Upper lobe of right lung (tissue), 1 donor: ENCODE data around the gene PCLO. TPM values are rescaled to one million over a fixed set of nuclear protein-coding genes. Genes with fewer than 3 reads are reported as not detected.
"Not testable (repeated sequence)": the region's sequence is repeated elsewhere in the genome, so short reads cannot be mapped to it uniquely, and the experiment has no call there.

Experiments
- ATAC-seq: fragments of 200-7000 bp; cut with Tn5 transposase; one replicate; pipeline ENCODE4 v1.9.1; 2020; ENCODE audit warnings: mild to moderate bottlenecking, moderate library complexity
- DNase-seq: peaks from one replicate; pipeline ENCODE4 v3.0.0-alpha.2; 2020
- H3K27ac ChIP-seq: fragments of 200-600 bp; one replicate; pipeline ENCODE4 v1.8.0; 2022
- H3K27me3 ChIP-seq: fragments of 200-600 bp; one replicate; pipeline ENCODE4 v1.8.0; 2022; ENCODE audit warnings: mild to moderate bottlenecking
- H3K36me3 ChIP-seq: fragments of 200-600 bp; one replicate; pipeline ENCODE4 v1.8.0; 2022
- H3K4me1 ChIP-seq: fragments of 200-600 bp; one replicate; pipeline ENCODE4 v1.8.0; 2022
- H3K4me3 ChIP-seq: fragments of 200-600 bp; one replicate; pipeline ENCODE4 v1.8.0; 2022; ENCODE audit warnings: mild to moderate bottlenecking
- H3K9me3 ChIP-seq: fragments of 200-600 bp; one replicate; pipeline ENCODE4 v1.8.0; 2022
- intact Hi-C: fragments of 100-400 bp; cut with DNase I; formaldehyde crosslinking; loops from one replicate; pipeline ENCODE4 v1.11.0; 2022
- total RNA-seq: library from RNA; stranded (reverse); fragmentation: NEBNext Ultra II Directional; extraction: Animal tissue kit (Norgen Biotek cat#: 25700); gene quantifications from one replicate; pipeline ENCODE4 v1.2.1, GENCODE V29; 2021
- TF ChIP-seq, protein P1 (sequence below): fragments of 200-600 bp; IDR thresholded peaks from one replicate; pipeline ENCODE4 v1.8.0; 2022; ENCODE audit warnings: antibody characterized with exemption
- donor health status: DM: no; HTN: yes; CAD: no; lungs with severe emphysema.

The PCLO gene
- total RNA-seq, 1 donor from 2014 or later = 5.3 TPM

GRCh38 chr7:82723411-82723810, 439.3 kb downstream of the PCLO start:
- no peak for ATAC-seq
- intact Hi-C loops = no loop called here

DNA sequence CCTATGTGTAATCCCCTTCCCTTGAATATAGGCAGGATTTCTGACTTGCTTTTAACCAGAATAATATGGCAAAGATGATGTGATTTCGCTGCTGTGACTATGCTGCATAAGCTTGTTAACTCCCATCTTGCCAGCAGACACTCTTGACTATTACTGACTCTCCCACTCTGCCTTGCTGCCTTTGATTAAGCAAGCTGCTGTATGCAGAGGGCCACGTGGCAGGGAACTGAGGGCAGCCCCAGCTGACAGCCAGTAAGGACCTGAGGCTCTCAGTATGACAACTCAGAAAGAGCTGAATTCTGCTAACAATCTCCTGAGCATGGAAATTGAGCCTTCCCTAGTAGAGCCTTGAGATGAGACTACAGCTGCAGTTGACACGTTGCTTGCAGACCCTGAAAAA, 439.7 kb downstream of the PCLO start:
- DNase-seq (no peak), ATAC-seq (peak; percentile 46)
- intact Hi-C loops = no loop called here
- TF ChIP-seq, protein P1, sequence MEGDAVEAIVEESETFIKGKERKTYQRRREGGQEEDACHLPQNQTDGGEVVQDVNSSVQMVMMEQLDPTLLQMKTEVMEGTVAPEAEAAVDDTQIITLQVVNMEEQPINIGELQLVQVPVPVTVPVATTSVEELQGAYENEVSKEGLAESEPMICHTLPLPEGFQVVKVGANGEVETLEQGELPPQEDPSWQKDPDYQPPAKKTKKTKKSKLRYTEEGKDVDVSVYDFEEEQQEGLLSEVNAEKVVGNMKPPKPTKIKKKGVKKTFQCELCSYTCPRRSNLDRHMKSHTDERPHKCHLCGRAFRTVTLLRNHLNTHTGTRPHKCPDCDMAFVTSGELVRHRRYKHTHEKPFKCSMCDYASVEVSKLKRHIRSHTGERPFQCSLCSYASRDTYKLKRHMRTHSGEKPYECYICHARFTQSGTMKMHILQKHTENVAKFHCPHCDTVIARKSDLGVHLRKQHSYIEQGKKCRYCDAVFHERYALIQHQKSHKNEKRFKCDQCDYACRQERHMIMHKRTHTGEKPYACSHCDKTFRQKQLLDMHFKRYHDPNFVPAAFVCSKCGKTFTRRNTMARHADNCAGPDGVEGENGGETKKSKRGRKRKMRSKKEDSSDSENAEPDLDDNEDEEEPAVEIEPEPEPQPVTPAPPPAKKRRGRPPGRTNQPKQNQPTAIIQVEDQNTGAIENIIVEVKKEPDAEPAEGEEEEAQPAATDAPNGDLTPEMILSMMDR = no peak
- Histone ChIP-seq H3K36me3 (no peaks in the 10 kb centered on the region), H3K4me1 (no peaks in the 10 kb centered on the region), H3K9me3 (no peaks in the 10 kb centered on the region), H3K27me3 (no peaks in the 10 kb centered on the region), H3K4me3 (no peak overlapping the region), H3K27ac (no peak overlapping the region)

More at GRCh38 chr7:82723411-82723810, 439.3 kb downstream of the PCLO start:
- Histone ChIP-seq H3K27me3 (no peaks in the 10 kb centered on the region), H3K36me3 (no peaks in the 10 kb centered on the region), H3K4me1 (no peaks in the 10 kb centered on the region), H3K4me3 (no peak overlapping the region), H3K9me3 (no peaks in the 10 kb centered on the region), H3K27ac (no peak overlapping the region)
- DNase-seq = no peak
- TF ChIP-seq, protein P1 = no peak

DNA sequence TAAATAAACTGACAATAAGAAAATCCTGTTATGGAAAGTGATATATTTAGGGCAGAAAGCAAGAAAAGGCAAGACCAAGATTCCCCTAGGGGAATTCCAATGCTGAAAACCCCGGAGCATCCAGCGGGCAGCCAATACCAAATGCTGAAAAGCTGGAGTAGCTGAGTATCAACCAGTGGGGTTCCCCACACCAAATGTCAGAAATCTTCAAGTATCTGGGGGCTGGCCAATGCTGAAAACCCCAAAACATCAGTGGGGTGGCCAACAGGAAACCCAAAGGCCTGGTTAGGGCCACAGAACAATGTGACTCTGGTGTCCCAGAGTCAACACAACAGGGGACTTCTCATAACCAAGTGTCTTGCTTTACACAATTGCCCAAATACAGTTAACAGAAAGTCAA, 447.3 kb downstream of the PCLO start:
- no peaks in the 10 kb centered on the region for H3K9me3 ChIP-seq
- H3K36me3 ChIP-seq = no peaks in the 10 kb centered on the region
- TF ChIP-seq, protein P1 = no peak
- H3K27ac ChIP-seq = no peak overlapping the region
- H3K4me3 ChIP-seq = no peak overlapping the region
- DNase-seq (no peak), ATAC-seq (no peak)
- no peaks in the 10 kb centered on the region for H3K27me3 ChIP-seq
- H3K4me1 ChIP-seq = no peaks in the 10 kb centered on the region
- intact Hi-C loops = no loop called here

GRCh38 chr7:82714883-82715282, 447.8 kb downstream of the PCLO start:
- DNase-seq (no peak), ATAC-seq (no peak)
- Histone ChIP-seq H3K4me1 (no peaks in the 10 kb centered on the region), H3K9me3 (no peaks in the 10 kb centered on the region), H3K36me3 (no peaks in the 10 kb centered on the region), H3K27ac (no peak overlapping the region), H3K27me3 (no peaks in the 10 kb centered on the region), H3K4me3 (no peak overlapping the region)
- intact Hi-C loops = no loop called here
- TF ChIP-seq, protein P1 = no peak

- intact Hi-C loops = no loop called here
- Histone ChIP-seq H3K9me3 (no peaks in the 10 kb centered on the region), H3K27ac (no peak overlapping the region), H3K36me3 (no peaks in the 10 kb centered on the region), H3K4me1 (no peaks in the 10 kb centered on the region), H3K4me3 (no peak overlapping the region), H3K27me3 (no peaks in the 10 kb centered on the region)
- TF ChIP-seq, protein P1 = no peak
- ATAC-seq (no peak), DNase-seq (no peak)
Measured at GRCh38 chr7:82713506-82713905, 449.2 kb downstream of the PCLO start.

GRCh38 chr7:82706344-82706743, 456.3 kb downstream of the PCLO start:
- H3K4me1 ChIP-seq, H3K36me3 ChIP-seq, H3K4me3 ChIP-seq, H3K27ac ChIP-seq, H3K9me3 ChIP-seq, ATAC-seq, intact Hi-C loops, H3K27me3 ChIP-seq, DNase-seq: not testable (repeated sequence)
